Stimulated activated CD4-positive, alpha-beta T cell treated with anti-CD3 and anti-CD28 coated beads, TNF-alpha, amount 100 ng/mL, for 24 hours (primary cell): ENCODE data around the gene BRAT1.
"Not testable (repeated sequence)": the region's sequence is repeated elsewhere in the genome, so short reads cannot be mapped to it uniquely, and the experiment has no call there.

ENCODE experiments used
- DNase-seq, 3 experiments: peaks; one replicate each; pipeline ENCODE4 v3.0.0-alpha.2; 2020; ENCODE audit warnings: low read depth in 3 of 3

Gene BRAT1

DNA sequence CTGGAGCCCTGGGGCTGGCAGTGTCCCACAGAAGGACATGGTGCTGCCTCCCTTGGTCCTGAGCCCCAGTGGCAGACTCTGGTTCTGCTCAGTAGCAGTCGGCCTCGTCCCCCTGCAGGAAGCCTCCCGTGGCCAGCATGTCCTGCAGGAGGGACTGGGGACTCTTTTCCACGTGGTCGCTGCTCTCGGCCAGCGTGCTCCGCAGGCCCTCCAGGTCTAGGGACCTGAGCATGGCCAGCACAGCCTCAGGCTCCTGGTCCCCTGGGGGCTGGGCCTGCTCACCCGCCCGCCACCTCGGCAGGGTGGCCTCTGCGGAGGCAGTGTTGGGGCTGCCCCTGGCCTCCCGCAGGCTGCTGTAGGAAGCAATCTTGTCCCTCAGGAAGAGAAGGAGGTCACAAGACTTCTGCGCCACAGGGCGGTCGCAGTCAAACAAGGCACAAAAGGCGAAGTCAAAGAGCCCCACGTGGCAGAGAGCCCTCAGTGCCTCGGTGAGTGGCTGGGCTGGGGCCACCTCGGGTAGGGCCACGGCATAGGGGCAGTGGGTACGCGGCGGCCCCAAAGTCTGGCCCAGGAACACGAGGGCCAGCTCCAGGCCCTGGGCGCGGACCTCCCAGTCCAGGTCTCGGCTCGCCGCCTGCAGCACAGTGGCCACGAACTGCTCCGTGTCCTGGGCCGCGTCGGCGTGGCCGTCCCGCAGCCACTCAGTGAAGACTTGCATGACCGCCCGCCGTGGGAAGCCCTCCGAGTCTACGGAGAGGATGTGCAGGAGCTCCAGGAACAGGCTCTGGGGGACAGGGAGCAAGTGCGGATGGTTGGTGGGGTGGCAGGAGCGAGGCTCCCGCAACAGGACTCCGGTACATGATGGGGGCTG, 17.1 kb downstream of the BRAT1 start:
- no peak for DNase-seq

DNA sequence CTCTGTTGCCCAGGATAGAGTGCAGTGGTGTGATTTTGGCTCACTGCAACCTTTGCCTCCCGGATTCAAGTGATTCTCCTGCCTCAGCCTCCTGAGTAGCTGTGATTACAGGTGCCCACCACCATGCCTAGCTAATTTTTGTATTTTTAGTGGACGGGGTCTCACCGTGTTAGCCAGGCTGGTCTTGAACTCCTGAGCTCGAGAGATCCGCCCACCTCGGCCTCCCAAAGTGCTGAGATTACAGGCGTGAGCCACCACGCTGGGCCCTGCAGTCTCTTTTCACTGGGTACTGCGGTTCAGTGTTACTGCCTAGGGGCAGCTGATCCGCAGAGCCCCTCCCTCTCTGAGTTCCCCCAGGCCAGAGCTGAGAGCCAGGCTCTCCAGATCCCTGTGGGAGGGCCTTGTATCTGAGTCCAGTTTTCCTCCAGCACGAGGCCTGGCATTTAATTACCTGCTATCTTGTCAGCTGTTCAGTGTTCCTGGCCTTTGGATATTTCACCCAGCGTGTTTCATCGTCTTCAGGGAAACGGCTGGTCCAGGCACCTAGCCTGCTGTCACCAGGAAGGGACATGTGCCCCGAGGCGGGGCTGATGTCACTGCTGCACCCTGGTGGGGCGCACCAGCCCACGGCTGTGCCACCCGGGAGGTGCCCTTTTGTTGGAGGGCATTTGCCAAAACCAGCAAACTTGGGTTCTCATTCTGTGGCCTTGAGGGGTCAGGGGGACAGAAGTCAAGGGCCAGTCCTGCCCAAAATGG, 19.3 kb downstream of the BRAT1 start:
- DNase-seq: not testable (repeated sequence)

DNA sequence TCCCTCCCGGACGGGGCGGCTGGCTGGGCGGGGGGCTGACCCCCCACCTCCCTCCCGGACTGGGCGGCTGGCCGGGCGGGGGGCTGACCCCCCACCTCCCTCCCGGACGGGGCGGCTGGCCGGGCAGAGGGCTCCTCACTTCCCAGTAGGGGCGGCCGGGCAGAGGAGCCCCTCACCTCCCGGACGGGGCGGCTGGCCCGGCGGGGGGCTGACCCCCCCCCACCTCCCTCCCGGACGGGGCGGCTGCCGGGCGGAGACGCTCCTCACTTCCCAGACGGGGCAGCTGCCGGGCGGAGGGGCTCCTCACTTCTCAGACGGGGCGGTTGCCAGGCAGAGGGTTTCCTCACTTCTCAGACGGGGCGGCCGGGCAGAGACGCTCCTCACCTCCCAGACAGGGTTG, 21.1 kb downstream of the BRAT1 start:
- not testable (repeated sequence) for DNase-seq

DNA sequence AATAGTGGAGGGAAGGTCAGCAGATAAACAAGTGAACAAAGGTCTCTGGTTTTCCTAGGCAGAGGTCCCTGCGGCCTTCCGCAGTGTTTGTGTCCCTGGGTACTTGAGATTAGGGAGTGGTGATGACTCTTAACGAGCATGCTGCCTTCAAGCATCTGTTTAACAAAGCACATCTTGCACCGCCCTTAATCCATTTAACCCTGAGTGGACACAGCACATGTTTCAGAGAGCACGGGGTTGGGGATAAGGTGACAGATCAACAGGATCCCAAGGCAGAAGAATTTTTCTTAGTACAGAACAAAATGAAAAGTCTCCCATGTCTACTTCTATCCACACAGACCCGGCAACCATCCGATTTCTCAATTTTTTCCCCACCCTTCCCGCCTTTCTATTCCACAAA, 21.8 kb downstream of the BRAT1 start:
- not testable (repeated sequence) for DNase-seq

DNA sequence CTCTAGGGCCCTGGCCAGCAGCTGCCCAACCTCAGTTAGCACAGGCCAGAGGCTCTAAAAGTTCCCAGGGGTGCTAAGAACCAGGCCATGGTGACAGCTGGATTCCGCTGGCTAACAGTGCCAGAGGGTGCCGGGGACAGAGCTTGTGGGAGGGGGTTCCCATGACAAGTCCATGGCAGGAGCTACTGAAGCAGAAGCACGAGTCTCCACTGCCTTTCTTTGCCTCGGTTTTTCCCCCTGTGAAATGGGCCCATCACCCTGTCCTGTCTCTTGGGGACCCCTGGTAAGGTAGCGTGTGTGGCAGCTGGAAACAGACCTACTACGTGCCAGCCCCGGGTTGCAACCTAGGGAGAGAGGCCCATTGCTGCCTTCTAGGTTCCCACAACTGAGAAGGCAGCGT, 22.5 kb downstream of the BRAT1 start:
- DNase-seq: not testable (repeated sequence)

DNA sequence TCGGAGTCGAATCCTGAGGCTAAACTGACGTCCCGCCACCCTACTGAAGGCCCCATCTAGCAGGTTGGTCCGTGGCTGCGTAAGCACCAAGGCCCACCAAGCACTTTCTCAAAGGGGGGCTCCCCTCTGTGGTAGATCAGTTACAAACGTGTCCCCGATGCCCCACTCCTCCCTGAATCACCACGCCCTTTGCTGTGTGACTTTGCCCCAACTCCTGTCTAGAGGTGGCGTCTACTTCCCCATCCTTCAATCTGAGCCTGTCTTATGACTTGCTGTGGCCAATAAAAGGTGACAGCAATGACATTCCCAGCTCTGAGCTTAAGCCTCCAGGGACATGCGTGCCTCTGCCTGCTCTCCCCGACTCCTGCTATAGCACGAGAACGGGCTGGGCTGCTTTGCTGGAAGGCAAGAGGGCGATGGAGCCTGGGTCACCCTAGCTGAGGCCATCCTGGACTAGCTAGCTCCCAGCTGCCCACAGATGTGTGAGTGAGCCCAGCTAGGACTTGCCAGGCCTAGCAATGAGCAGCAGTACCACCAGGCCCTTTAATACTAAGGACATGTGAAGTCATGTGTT, 23.0 kb downstream of the BRAT1 start:
- not testable (repeated sequence) for DNase-seq

DNA sequence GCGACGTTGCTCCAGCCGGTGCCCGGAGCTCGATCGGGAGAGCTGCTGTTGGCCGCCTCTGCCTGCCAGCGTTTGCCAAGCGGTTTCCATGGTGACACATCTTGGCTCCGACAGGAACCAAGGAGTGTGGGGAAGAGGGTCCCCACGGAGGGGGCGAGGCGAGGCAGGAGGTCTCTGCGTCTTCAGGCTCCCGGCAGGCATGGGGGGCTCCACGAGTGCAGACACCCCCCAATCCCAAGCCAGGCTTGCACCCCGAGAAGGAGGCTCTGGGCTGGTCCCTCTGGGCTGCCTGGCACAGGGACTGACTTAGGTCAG, 23.6 kb downstream of the BRAT1 start:
- DNase-seq: not testable (repeated sequence)

DNA sequence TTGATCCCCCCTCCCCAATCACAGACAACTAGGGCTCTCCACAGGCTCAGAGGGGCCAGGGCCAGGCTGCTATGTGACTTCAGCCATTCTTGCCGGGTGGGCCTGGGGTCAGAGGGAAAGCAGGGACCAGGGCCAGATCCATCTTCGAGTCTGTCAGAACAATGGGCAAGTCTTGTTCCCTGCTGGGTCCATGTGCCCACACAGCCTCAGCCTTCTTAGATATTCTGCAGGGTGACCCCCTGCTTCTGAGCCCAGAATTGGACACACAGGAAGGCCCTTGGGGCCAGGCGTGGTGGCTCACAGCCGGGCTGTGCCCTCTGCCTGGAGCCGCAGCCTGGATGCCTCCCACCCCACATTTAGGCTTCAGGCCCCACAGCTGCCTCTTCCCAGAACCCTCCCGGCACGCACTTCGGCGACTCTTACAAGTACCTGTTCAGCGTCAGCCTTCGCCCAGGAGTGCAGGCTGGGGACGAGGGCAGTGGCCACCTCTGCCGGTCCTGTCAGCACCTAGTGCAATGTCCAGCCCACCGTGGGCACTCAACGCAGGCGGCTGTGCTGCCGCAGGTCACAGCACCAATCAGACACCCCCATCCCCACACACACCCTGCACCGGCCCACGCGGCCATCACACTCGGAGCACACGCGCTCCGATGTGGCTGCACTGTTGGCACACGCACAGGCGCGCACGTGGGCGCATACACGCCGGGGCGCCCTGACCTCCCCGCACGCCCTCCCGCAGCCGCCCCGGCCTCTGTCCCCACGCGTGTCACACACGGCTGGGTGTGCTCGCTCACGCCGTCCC, 24.1 kb downstream of the BRAT1 start:
- DNase-seq: not testable (repeated sequence)

DNA sequence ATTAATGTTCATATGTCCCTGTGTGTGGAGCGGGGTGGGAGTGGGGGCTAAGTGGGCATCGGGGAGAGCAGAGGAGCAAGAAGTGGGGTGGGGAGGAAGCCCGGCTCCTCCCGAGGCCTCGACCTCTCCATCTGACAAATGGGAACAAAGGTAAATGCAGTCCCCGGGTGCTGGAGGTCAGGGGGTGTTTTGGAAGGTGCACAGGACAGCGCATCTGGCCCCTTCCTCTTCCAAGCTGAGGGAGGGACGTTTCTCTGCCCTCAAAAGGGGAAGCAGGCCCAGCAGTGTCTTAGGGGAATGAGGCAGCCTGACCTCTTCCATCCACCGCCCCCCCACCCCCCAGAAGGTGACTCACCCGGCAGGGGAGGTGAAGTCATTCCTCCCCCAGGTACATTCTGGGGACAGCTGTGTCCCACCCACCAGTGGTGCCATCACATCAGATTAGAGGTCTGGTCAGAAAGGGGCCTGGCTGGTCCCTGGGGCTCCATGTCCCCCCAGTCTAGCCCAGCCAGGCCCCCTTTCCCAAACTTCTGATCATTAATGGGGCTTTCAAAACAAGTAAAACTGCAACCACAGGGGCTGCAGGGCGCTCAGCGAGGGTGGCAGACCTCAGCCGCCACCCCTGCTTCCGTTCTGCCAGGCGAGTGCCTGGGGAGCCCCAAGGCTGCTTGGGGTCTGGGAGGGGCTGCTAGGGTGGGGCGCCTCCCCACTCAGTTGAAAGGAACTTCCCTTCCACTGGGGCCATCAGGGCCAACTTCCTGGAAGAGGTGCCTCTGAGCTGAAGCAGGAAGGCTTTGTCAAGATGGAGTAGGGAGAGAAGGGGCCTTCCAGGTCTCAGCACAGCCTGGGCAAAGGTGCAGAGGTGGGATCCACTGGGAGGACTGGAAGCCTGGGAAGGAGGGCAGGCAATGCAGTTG, 25.0 kb downstream of the BRAT1 start:
- DNase-seq: peak in 1 of 3 experiments; percentile 71

DNA sequence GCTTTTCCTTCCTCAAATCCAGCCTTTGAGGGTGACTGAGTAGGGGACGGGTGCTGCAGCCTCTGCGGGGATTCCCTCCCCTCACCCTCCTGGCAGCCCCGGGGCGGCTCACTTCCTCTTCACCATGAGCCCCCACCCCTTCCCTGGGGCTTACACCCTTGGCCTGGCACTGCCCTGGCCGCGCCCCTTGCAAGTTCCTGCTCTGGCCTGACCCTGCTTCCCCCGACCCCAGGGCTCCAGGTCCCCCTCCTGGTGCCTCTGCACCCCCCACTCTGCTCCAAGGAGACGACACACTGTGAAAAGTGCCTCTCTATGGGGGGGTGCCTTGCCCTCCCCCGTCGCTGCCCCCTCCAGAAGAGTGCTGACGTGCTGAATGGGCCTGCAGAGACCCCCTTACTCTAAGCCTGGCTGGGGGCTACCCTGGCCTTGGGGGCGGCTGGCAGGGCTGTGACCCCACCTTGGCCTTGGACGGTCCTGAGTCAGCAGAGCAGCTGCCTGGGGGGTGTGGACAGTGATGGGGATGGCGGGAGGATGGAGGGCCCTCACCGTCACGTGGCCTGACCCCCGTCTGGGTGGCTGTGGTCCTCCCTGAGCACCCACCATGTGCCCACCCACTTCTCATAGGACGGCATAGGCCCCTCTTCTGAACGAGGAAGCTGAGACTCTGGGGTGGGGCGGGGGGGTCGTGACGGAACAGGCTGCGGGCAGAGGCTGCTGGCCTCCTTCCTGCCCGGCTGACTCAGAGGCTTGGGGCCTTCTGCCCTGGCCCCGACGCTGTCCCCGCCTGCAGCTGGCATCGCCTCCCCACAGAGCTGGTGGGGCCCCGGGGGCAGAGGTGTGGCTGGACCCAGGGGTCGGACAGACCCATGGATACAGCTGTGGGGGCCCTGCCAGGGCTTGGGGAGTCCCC, 25.9 kb downstream of the BRAT1 start:
- no peak for DNase-seq

DNA sequence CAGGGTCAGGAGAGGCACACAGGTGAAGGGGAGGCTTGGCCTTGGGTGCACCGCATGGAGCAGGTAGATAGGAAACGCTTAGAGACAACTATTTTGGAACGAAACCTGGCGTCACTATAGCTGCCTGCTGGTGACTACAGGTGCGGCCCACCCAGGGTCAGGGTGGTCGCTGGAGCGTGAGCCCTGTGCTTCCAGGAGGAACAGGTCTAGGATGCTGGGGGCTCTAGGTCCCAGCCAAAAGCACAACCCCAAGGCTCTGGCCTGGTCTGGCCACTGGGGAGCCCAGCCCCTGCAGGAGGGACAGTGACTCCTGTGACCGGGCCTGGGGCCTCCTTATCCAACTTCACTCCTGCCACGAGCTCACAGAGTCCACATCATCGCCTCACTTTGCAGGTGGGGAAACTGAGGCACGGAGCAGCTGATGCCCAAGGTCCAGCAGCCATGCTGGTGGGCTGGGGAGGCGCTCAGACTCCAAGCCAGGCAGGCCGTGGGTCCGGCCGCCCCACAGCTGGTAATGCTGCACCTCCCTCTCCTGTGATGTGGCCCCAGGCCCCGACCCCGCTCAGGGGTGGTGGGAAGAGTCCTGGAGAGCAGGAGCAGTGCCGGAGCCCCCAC, 26.7 kb downstream of the BRAT1 start:
- DNase-seq: no peak

DNA sequence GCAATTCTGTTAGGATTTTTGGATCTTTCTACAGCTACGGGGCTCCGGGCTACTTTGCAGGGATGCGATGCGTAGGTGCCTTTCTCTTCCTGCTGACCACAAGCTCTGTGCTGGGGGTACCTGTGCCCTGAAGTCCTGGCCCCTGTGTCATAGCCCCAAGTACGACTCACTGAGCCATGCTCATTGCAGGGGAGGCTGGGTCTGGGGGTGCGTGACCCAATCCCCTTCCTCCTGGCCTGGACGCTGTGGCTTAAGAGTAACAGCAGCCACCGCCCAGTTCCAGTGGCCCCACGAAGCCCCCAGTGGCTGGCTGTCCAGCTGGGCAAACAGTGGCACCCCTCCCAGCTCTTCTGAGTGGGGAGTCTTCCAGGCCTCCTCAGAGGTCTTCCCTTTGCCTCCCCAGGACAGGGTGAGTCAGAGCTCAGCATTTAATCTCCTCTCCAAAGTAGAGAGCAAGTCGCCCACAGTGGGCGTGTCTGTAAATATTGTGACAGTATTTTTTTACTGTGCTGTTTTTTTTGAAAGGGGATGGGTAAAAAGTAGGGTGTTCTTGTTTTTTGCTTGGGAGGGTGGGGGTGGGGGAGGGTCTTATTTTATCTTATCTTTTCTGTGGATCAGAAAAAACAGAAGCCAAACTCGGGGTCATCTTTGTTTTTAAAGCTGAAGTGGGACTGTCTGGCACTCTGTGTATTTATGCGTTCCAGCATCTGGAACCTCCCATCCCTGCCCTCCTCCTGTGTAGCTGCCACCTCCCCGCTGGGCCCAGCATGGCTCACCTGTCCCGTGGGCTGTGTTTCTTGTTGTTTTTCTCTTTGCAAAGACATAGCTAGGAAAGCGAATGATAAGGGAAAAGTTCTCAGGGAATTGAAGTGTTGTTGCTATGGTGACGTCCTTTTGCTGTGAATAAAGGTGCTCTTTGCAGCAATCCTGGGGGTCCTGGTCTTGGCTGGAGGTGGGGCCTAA, 27.5 kb downstream of the BRAT1 start:
- no peak for DNase-seq

DNA sequence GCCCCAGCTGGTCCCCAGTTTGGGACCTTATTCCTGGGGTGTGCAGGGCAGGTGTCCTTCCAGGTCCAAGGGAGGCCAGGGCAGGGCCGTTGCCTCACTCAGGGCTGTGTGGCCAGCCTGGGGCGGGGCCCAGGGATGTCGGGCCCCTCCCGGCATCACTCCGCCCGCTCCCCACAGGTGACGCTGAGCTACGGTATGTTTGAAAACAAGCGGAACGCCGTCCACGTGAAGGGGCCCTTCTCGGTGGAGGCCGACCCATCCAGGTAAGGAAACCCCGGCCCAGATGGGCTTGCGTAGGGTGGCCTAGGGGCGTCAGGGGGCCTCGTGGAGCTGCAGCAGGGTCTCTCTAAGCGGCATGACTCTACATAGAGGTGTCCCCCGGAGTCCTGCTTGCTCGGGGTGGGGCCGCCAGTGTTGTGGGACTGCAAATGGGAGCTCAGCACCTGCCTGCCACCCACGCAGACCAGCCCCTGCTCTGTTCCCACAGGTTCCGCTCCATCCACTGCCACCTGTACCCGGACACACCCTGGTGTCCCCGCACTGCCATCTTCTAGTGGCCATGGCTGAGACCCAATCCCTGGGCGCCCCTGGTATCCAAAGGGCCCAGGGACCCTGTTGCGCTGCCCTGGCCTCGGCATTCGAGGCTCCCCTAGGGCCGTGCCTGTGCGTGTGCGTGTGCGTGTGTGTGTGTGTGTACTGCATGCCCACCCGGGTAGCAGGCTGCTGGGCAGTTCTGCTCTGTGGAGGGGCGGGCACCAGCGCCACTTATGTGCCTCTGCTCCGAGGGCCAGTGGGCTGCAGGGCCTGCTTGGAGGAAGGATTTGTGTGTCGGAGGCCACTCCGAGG, 28.4 kb downstream of the BRAT1 start:
- no peak for DNase-seq

DNA sequence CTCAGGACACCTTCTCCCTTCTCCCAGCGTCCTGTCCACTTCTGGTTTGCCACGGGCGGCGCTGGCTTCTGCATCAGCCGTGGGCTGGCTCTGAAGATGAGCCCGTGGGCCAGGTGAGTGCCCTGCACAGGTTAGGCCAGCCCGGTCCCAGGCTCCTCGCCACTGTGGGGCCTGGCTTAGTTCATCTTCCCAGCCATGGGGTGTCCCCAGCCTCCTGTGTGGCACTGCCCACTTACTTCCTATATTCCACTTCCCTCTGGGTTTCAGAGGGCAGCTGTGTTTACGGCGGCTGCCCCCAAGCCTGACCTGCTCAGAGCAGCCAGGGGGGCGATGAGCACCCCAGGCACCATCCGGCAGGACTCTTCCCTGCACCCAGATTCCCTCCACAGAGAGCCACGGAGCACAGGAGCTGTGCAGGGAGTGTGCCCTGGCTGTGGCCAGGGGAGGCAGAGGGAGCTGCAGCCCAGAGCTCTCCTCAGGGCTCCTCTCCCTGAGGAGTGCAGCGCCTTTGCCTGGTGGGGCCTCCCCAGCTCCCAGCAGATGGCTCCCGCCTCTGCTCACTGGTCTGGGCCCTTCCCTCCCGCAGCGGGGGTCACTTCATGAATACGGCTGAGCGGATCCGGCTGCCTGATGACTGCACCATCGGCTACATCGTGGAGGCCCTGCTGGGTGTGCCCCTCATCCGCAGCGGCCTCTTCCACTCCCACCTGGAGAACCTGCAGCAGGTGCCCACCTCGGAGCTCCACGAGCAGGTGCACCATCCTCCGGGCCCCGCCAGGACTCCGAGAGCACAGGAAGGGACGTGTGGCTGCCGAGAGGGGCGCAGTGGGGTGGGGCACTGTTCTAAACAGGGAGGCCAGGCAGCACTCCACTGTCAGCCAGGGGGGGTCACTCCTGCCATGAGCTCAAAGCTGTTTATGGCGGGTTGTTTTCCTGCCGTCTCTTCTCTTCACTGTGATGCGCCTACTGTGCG, 29.4 kb downstream of the BRAT1 start:
- DNase-seq: no peak

DNA sequence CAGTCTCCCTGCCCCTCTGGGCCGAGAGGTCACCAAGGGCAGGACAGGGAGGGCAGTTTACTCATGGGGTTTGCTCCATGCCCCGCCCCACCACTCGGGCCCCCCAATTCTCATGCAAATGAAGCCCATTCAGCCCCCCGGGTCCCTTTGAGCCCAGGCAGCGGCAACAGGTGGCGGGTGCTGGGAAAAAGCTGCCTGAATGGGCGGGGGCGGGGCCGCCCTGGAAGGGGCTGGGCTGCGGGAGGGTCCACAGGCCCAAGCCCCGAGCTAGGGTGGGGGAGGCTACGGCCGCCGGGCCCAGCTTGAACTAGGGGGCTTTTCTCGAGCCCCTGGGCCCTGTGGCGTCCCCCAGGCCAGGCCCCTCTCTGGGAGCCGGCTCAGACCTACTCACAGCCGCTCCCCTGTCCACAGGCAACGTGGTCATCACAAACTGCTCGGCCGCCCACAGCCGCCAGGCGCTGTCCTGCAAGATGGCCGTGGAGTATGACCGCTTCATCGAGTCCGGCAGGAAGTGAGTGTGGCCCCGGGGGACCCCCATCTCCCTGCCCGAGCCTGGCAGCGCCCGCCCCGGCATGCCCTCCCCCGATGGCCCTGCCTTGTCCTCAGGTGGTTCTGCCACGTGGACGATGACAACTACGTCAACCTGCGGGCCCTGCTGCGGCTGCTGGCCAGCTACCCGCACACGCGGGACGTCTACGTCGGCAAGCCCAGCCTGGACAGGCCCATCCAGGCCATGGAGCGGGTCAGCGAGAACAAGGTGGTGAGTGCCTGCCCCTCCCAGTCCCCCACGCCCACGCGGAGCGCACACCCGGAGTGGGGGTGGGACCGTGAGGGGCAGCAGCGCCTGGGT, 30.3 kb downstream of the BRAT1 start:
- DNase-seq: no peak
